BLaER1 (cell line): ENCODE results near the gene ACSS3.
"Not testable (repeated sequence)": the region's sequence is repeated elsewhere in the genome, so short reads cannot be mapped to it uniquely, and the experiment has no call there.

ENCODE experiments used
- H3K27ac ChIP-seq: shearing (Covaris generic); formaldehyde crosslinking; 2 replicates; pipeline ENCODE4 v1.8.1; 2022
- H3K27me3 ChIP-seq: shearing (Covaris generic); formaldehyde crosslinking; 2 replicates; pipeline ENCODE4 v1.8.1; 2022
- H3K36me3 ChIP-seq: shearing (Covaris generic); formaldehyde crosslinking; 2 replicates; pipeline ENCODE4 v1.8.1; 2022
- H3K4me1 ChIP-seq: shearing (Covaris generic); formaldehyde crosslinking; 2 replicates; pipeline ENCODE4 v1.8.1; 2022
- H3K4me2 ChIP-seq: shearing (Covaris generic); formaldehyde crosslinking; 2 replicates; pipeline ENCODE4 v1.8.1; 2022
- H3K4me3 ChIP-seq: shearing (Covaris generic); formaldehyde crosslinking; 2 replicates; pipeline ENCODE4 v1.8.1; 2022
- H3K9ac ChIP-seq: shearing (Covaris generic); formaldehyde crosslinking; 2 replicates; pipeline ENCODE4 v1.8.1; 2022
- H3K9me3 ChIP-seq: shearing (Covaris generic); formaldehyde crosslinking; 2 replicates; pipeline ENCODE4 v1.8.1; 2022
- H4K20me1 ChIP-seq: shearing (Covaris generic); formaldehyde crosslinking; 2 replicates; pipeline ENCODE4 v1.8.1; 2022
- Cebpa-rat ChIP-seq: shearing (Covaris generic); IDR thresholded peaks from 2 replicates; pipeline ENCODE4 v1.8.1; 2022

The ACSS3 gene

GRCh38 chr12:81077686-81078441 is at the start of gene ACSS3:
TSS of gene ACSS3 (plus strand) at chr12:81078079. CDS start at chr12:81078121, 42 bp downstream.
- no peak within 1 kb of the TSS for H3K27ac ChIP-seq
- H4K20me1 ChIP-seq = no peaks in the 10 kb centered on the region
- no peaks in the 10 kb centered on the region for H3K4me1 ChIP-seq
- no peak within 1 kb of the TSS for H3K4me2 ChIP-seq
- no peak within 1 kb of the TSS for H3K4me3 ChIP-seq
- H3K9ac ChIP-seq = no peak within 1 kb of the TSS
- no peaks in the 10 kb centered on the region for H3K36me3 ChIP-seq
- TF ChIP-seq Cebpa-rat = no peak
- peaks cover 3% of the 10 kb centered on the region; the same call in 1 of the 2 replicates for H3K9me3 ChIP-seq
- H3K27me3 ChIP-seq = no peaks in the 10 kb centered on the region

GRCh38 chr12:81034926-81035325 is 43.0 kb upstream of the ACSS3 start:
- TF ChIP-seq Cebpa-rat = no peak
- no peak overlapping the region for H3K9ac ChIP-seq
- H3K4me1 ChIP-seq = no peaks in the 10 kb centered on the region
- H3K9me3 ChIP-seq = no peaks in the 10 kb centered on the region
- H3K36me3 ChIP-seq = no peaks in the 10 kb centered on the region
- H4K20me1 ChIP-seq = no peaks in the 10 kb centered on the region
- no peak overlapping the region for H3K27ac ChIP-seq
- no peaks in the 10 kb centered on the region for H3K27me3 ChIP-seq
- H3K4me3 ChIP-seq = no peak overlapping the region
- H3K4me2 ChIP-seq = no peak overlapping the region

- Histone ChIP-seq H3K9ac (no peak overlapping the region), H4K20me1 (no peaks in the 10 kb centered on the region), H3K9me3 (no peaks in the 10 kb centered on the region), H3K4me3 (no peak overlapping the region), H3K4me1 (no peaks in the 10 kb centered on the region), H3K36me3 (no peaks in the 10 kb centered on the region), H3K27me3 (no peaks in the 10 kb centered on the region), H3K27ac (no peak overlapping the region), H3K4me2 (no peak overlapping the region)
- no peak for TF ChIP-seq Cebpa-rat
Observed at GRCh38 chr12:81039231-81039630, 38.6 kb upstream of the ACSS3 start.

GRCh38 chr12:81043979-81044740 is 33.7 kb upstream of the ACSS3 start:
- 0 out of 2 replicates have a peak, but pooled peaks cover 3% of the 10 kb centered on the region for H3K9me3 ChIP-seq
- H3K4me1 ChIP-seq = no peaks in the 10 kb centered on the region
- H4K20me1 ChIP-seq = no peaks in the 10 kb centered on the region
- no peak overlapping the region for H3K4me3 ChIP-seq
- TF ChIP-seq Cebpa-rat = no peak
- H3K27ac ChIP-seq = no peak overlapping the region
- H3K36me3 ChIP-seq = no peaks in the 10 kb centered on the region
- no peak overlapping the region for H3K4me2 ChIP-seq
- H3K9ac ChIP-seq = no peak overlapping the region
- no peaks in the 10 kb centered on the region for H3K27me3 ChIP-seq

- H3K9me3 ChIP-seq = peaks cover 12% of the 10 kb centered on the region
- H3K9ac ChIP-seq, H3K4me3 ChIP-seq, H3K4me2 ChIP-seq, H3K27ac ChIP-seq, H3K27me3 ChIP-seq, H4K20me1 ChIP-seq, H3K4me1 ChIP-seq, H3K36me3 ChIP-seq: not testable (repeated sequence)
Observed at GRCh38 chr12:81064971-81065370, 12.9 kb upstream of the ACSS3 start.

- H3K27me3 ChIP-seq = no peaks in the 10 kb centered on the region
- no peak for TF ChIP-seq Cebpa-rat
- H3K4me2 ChIP-seq = no peak overlapping the region
- H3K36me3 ChIP-seq = no peaks in the 10 kb centered on the region
- H3K4me3 ChIP-seq = no peak overlapping the region
- H3K4me1 ChIP-seq = no peaks in the 10 kb centered on the region
- no peak overlapping the region for H3K9ac ChIP-seq
- no peak overlapping the region for H3K27ac ChIP-seq
- H4K20me1 ChIP-seq = no peaks in the 10 kb centered on the region
- no peaks in the 10 kb centered on the region for H3K9me3 ChIP-seq
Observed at GRCh38 chr12:81070846-81071245, 7.0 kb upstream of the ACSS3 start.

- no peaks in the 10 kb centered on the region for H4K20me1 ChIP-seq
Observed at GRCh38 chr12:81075539-81075938, 2.3 kb upstream of the ACSS3 start.

GRCh38 chr12:81077329-81077685 is 572 bp upstream of the ACSS3 start:
- peaks cover 3% of the 10 kb centered on the region; the same call in 1 of the 2 replicates for H3K9me3 ChIP-seq
- H3K4me2 ChIP-seq = no peak overlapping the region
- H3K9ac ChIP-seq = no peak overlapping the region
- no peak overlapping the region for H3K4me3 ChIP-seq
- H3K36me3 ChIP-seq = no peaks in the 10 kb centered on the region
- H3K27me3 ChIP-seq = no peaks in the 10 kb centered on the region
- H3K27ac ChIP-seq = no peak overlapping the region
- TF ChIP-seq Cebpa-rat = no peak
- H4K20me1 ChIP-seq = no peaks in the 10 kb centered on the region
- H3K4me1 ChIP-seq = no peaks in the 10 kb centered on the region

More at GRCh38 chr12:81075539-81075938, 2.3 kb upstream of the ACSS3 start:
- Histone ChIP-seq H3K27ac (no peak overlapping the region), H3K36me3 (no peaks in the 10 kb centered on the region), H3K27me3 (no peaks in the 10 kb centered on the region), H3K9me3 (peaks cover 3% of the 10 kb centered on the region; the same call in 1 of the 2 replicates), H3K4me3 (no peak overlapping the region), H3K4me1 (no peaks in the 10 kb centered on the region), H3K4me2 (no peak overlapping the region), H3K9ac (no peak overlapping the region)
- no peak for TF ChIP-seq Cebpa-rat

GRCh38 chr12:81078469-81079196 is 754 bp downstream of the ACSS3 start:
- Histone ChIP-seq H3K9ac (no peak overlapping the region), H3K27ac (no peak overlapping the region), H3K36me3 (no peaks in the 10 kb centered on the region), H4K20me1 (no peaks in the 10 kb centered on the region), H3K4me1 (no peaks in the 10 kb centered on the region), H3K27me3 (no peaks in the 10 kb centered on the region), H3K4me2 (no peak overlapping the region), H3K9me3 (peaks cover 3% of the 10 kb centered on the region; the same call in 1 of the 2 replicates), H3K4me3 (no peak overlapping the region)
- no peak for TF ChIP-seq Cebpa-rat
